SH-SY5Y (cell line): ENCODE measurements around the gene GCN1.

Experiments used
- GATA2 ChIP-seq: IDR thresholded peaks from 2 replicates; pipeline ENCODE4 v1.6.1; 2011; ENCODE audit warnings: mild to moderate bottlenecking, low read depth, low read length
- GATA3 ChIP-seq: IDR thresholded peaks from 2 replicates; pipeline ENCODE4 v1.6.1; 2011; ENCODE audit warnings: low read depth, mild to moderate bottlenecking, low read length, moderate library complexity

DNA sequence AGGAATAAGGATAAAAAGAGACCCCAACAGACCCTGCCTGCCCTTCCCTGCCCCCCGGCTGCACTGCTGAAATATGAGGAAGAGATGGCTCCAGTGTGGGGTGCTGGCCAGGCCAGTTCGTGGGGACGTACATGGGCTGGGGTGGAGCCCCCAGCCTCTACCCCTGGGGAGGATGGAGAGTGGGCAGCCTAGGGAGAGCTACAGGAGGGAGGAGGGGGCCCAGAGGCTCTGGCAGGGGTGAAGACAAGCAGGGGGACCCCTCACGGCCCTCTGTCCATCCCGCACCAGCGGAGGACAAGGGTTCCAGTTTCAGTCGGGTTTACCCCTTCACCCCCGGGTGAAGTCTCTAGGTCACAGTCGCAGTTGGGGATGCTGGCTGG lies 17.4 kb upstream of the GCN1 start:
- TF ChIP-seq GATA2 (no peak), GATA3 (no peak)
